WTC11 (cell line): ENCODE results near the gene ATL3. TPM values are rescaled to one million over a fixed set of nuclear protein-coding genes. Genes with fewer than 3 reads are reported as not detected.
A peak's percentile ranks its signal among the peaks of the same experiment; 100 is the strongest.

ENCODE experiments used
- ATAC-seq: fragments of 200-7000 bp; cut with Tn5 transposase; 2 replicates; pipeline ENCODE4 v1.10.0; 2021; ENCODE audit warnings: mild to moderate bottlenecking, moderate library complexity
- CTCF ChIA-PET: fragments of 300-600 bp; sonication (Branson Sonifier 250); formaldehyde crosslinking; loops from one replicate; lab custom pipeline; 2021; ENCODE audit warnings: antibody characterized with exemption; lab: Charles Lee
- POLR2A ChIA-PET: fragments of 350-600 bp; sonication (Branson Sonifier 250); formaldehyde crosslinking; loops from one replicate; lab custom pipeline; 2021; ENCODE audit warnings: antibody characterized with exemption; lab: Charles Lee
- DNase-seq: peaks from one replicate; pipeline ENCODE4 v3.0.0; 2021; ENCODE audit warnings: low spot score
- H3K27ac Mint-ChIP-seq: 2 replicates; pipeline ENCODE4 v1.8.0; 2021; ENCODE audit warnings: mixed read lengths
- H3K27me3 Mint-ChIP-seq: 2 replicates; pipeline ENCODE4 v1.8.0; 2021; ENCODE audit warnings: low read depth, mild to moderate bottlenecking, moderate library complexity, mixed read lengths
- H3K36me3 Mint-ChIP-seq: 2 replicates; pipeline ENCODE4 v1.8.0; 2021; ENCODE audit warnings: mixed read lengths
- H3K4me1 Mint-ChIP-seq: 2 replicates; pipeline ENCODE4 v1.8.0; 2022; ENCODE audit warnings: mixed read lengths
- H3K4me3 Mint-ChIP-seq: 2 replicates; pipeline ENCODE4 v1.8.0; 2021; ENCODE audit warnings: mild to moderate bottlenecking, moderate library complexity, mixed read lengths
- H3K9me3 Mint-ChIP-seq: 2 replicates; pipeline ENCODE4 v1.8.0; 2021; ENCODE audit warnings: mixed read lengths
- CREM ChIP-seq: sonication (generic); formaldehyde crosslinking; IDR thresholded peaks from 2 replicates; pipeline ENCODE4 v1.8.1; 2022; ENCODE audit warnings: mild to moderate bottlenecking, missing genetic modification reagents, moderate library complexity
- E2F1 ChIP-seq: sonication (generic); formaldehyde crosslinking; IDR thresholded peaks from 2 replicates; pipeline ENCODE4 v1.8.0; 2022; ENCODE audit warnings: mild to moderate bottlenecking, missing genetic modification reagents
- E2F5 ChIP-seq: sonication (generic); formaldehyde crosslinking; IDR thresholded peaks from 2 replicates; pipeline ENCODE4 v1.8.1; 2022; ENCODE audit warnings: mild to moderate bottlenecking, moderate library complexity, missing genetic modification reagents
- ESRRA ChIP-seq: sonication (generic); formaldehyde crosslinking; IDR thresholded peaks from 2 replicates; pipeline ENCODE4 v1.8.1; 2022; ENCODE audit warnings: mild to moderate bottlenecking, missing genetic modification reagents, borderline replicate concordance
- MYBL2 ChIP-seq: sonication (generic); formaldehyde crosslinking; IDR thresholded peaks from 2 replicates; pipeline ENCODE4 v1.8.1; 2023; ENCODE audit warnings: mild to moderate bottlenecking, moderate library complexity, missing genetic modification reagents
- NFE2L1 ChIP-seq: sonication (generic); formaldehyde crosslinking; IDR thresholded peaks from 2 replicates; pipeline ENCODE4 v1.8.1; 2023; ENCODE audit warnings: missing genetic modification reagents
- PRRX2 ChIP-seq: fragments of 250-450 bp; sonication (Bioruptor Pico); IDR thresholded peaks from 2 replicates; pipeline ENCODE4 v1.8.0; 2021; ENCODE audit warnings: mild to moderate bottlenecking
- RELA ChIP-seq: sonication (generic); formaldehyde crosslinking; IDR thresholded peaks from 2 replicates; pipeline ENCODE4 v1.8.1; 2022; ENCODE audit warnings: missing genetic modification reagents, mild to moderate bottlenecking, borderline replicate concordance
- TEAD4 ChIP-seq: sonication (generic); formaldehyde crosslinking; IDR thresholded peaks from 2 replicates; pipeline ENCODE4 v1.8.0; 2022; ENCODE audit warnings: mild to moderate bottlenecking, missing genetic modification reagents
- ZNF263 ChIP-seq: sonication (generic); formaldehyde crosslinking; IDR thresholded peaks from 2 replicates; pipeline ENCODE4 v1.8.1; 2022; ENCODE audit warnings: low read depth, mild to moderate bottlenecking, moderate library complexity, missing genetic modification reagents
- ZNF416 ChIP-seq: fragments of 250-450 bp; sonication (Bioruptor Pico); IDR thresholded peaks from 2 replicates; pipeline ENCODE4 v1.9.0; 2021; ENCODE audit warnings: mild to moderate bottlenecking, inconsistent platforms
- ZNF532 ChIP-seq: fragments of 250-450 bp; sonication (Bioruptor Pico); IDR thresholded peaks from 2 replicates; pipeline ENCODE4 v1.9.0; 2021; ENCODE audit warnings: mild to moderate bottlenecking, borderline replicate concordance
- total RNA-seq: library from RNA; stranded (reverse); gene quantifications from 3 replicates; pipeline ENCODE4 v1.2.3, GENCODE V29; 2021
- TF ChIP-seq, protein P1 (sequence below): sonication (generic); formaldehyde crosslinking; IDR thresholded peaks from 2 replicates; pipeline ENCODE4 v1.8.0; 2022; ENCODE audit warnings: mild to moderate bottlenecking, missing genetic modification reagents
- TF ChIP-seq, protein P2 (sequence below): fragments of 250-450 bp; sonication (Bioruptor Pico); IDR thresholded peaks from 2 replicates; pipeline ENCODE4 v1.9.0; 2021; ENCODE audit warnings: mild to moderate bottlenecking
- TF ChIP-seq, protein P3 (sequence below): sonication (generic); formaldehyde crosslinking; IDR thresholded peaks from 2 replicates; pipeline ENCODE4 v1.8.0; 2023; ENCODE audit warnings: missing genetic modification reagents, mild to moderate bottlenecking, borderline replicate concordance
- TF ChIP-seq, protein P4 (sequence below): sonication (generic); formaldehyde crosslinking; IDR thresholded peaks from 2 replicates; pipeline ENCODE4 v1.8.1; 2023; ENCODE audit warnings: mild to moderate bottlenecking, missing genetic modification reagents

The ATL3 gene
- total RNA-seq, 1 experiment from 2014 or later, result 32.1 TPM

DNA sequence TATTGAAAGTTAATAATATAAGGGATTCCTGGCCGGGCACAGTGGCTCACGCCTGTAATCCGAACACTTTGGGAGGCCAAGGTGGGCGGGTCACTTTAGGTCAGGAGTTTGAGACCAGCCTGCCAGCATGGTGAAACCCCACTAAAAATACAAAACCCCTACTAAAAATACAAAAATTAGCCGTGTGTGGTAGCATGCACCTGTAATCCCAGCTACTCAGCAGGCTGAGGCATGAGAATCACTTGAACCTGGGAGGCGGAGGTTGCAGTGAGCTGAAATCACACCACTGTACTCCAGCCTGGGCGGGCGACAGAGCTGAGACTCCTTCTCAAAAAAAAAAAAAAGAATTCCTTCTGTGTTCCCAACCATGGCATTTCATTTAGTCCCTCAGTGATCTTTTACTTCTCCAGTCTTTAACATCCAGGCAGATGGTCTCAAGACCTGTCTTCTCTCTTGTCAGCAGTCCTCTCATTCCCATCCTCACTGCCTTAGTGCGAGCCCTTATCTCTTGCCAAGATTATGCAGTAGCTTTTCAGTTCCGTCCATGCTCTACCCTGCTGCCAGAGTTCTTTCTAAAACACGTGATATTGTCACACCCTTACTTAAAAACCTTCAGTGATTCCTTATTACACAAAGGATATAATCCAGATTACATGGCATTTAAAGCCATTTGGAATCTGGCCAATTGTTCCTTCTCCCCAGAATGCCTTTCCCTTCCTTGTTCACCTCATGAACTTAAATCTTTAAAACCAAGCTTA is 28.0 kb upstream of the ATL3 start:
- no peak for ATAC-seq
- Mint-ChIP-seq H3K36me3 (peaks cover 13% of the 10 kb centered on the region), H3K4me1 (peaks cover 22% of the 10 kb centered on the region), H3K27me3 (no peaks in the 10 kb centered on the region), H3K9me3 (peaks cover 6% of the 10 kb centered on the region), H3K4me3 (no peak overlapping the region)
- POLR2A ChIA-PET, result interaction anchor here (1.5 kb wide), 1 partner anchor 18 kb away, joined by 3 read pairs; the partner anchor contains the start of gene RTN3
- CTCF ChIA-PET, result interaction anchor here (1.8 kb wide), 1 partner anchor 17 kb away, joined by 4 read pairs; no protein-coding TSS in a partner anchor
- no peak for TF ChIP-seq ZNF416 (CRISPR knock-in tag)
- TF ChIP-seq, all 79 proteins: peak for 0
- no peak for DNase-seq
- peak overlapping the region; percentile 1 for H3K27ac Mint-ChIP-seq

- TF ChIP-seq, protein P1, sequence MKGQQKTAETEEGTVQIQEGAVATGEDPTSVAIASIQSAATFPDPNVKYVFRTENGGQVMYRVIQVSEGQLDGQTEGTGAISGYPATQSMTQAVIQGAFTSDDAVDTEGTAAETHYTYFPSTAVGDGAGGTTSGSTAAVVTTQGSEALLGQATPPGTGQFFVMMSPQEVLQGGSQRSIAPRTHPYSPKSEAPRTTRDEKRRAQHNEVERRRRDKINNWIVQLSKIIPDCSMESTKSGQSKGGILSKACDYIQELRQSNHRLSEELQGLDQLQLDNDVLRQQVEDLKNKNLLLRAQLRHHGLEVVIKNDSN (CRISPR knock-in tag), result no peak
- TF ChIP-seq E2F1 (no peak), PRRX2 (CRISPR knock-in tag) (no peak), MYBL2 (no peak), TEAD4 (CRISPR knock-in tag) (no peak), RELA (CRISPR knock-in tag) (no peak), E2F5 (CRISPR knock-in tag) (no peak), ESRRA (CRISPR knock-in tag) (no peak), ZNF532 (no peak), ZNF263 (CRISPR knock-in tag) (no peak), CREM (CRISPR knock-in tag) (no peak), NFE2L1 (no peak)
- TF ChIP-seq, protein P2, sequence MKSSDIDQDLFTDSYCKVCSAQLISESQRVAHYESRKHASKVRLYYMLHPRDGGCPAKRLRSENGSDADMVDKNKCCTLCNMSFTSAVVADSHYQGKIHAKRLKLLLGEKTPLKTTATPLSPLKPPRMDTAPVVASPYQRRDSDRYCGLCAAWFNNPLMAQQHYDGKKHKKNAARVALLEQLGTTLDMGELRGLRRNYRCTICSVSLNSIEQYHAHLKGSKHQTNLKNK (CRISPR knock-in tag), result no peak
- TF ChIP-seq, protein P3, sequence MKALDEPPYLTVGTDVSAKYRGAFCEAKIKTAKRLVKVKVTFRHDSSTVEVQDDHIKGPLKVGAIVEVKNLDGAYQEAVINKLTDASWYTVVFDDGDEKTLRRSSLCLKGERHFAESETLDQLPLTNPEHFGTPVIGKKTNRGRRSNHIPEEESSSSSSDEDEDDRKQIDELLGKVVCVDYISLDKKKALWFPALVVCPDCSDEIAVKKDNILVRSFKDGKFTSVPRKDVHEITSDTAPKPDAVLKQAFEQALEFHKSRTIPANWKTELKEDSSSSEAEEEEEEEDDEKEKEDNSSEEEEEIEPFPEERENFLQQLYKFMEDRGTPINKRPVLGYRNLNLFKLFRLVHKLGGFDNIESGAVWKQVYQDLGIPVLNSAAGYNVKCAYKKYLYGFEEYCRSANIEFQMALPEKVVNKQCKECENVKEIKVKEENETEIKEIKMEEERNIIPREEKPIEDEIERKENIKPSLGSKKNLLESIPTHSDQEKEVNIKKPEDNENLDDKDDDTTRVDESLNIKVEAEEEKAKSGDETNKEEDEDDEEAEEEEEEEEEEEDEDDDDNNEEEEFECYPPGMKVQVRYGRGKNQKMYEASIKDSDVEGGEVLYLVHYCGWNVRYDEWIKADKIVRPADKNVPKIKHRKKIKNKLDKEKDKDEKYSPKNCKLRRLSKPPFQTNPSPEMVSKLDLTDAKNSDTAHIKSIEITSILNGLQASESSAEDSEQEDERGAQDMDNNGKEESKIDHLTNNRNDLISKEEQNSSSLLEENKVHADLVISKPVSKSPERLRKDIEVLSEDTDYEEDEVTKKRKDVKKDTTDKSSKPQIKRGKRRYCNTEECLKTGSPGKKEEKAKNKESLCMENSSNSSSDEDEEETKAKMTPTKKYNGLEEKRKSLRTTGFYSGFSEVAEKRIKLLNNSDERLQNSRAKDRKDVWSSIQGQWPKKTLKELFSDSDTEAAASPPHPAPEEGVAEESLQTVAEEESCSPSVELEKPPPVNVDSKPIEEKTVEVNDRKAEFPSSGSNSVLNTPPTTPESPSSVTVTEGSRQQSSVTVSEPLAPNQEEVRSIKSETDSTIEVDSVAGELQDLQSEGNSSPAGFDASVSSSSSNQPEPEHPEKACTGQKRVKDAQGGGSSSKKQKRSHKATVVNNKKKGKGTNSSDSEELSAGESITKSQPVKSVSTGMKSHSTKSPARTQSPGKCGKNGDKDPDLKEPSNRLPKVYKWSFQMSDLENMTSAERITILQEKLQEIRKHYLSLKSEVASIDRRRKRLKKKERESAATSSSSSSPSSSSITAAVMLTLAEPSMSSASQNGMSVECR (CRISPR knock-in tag), result no peak
- TF ChIP-seq, protein P4, sequence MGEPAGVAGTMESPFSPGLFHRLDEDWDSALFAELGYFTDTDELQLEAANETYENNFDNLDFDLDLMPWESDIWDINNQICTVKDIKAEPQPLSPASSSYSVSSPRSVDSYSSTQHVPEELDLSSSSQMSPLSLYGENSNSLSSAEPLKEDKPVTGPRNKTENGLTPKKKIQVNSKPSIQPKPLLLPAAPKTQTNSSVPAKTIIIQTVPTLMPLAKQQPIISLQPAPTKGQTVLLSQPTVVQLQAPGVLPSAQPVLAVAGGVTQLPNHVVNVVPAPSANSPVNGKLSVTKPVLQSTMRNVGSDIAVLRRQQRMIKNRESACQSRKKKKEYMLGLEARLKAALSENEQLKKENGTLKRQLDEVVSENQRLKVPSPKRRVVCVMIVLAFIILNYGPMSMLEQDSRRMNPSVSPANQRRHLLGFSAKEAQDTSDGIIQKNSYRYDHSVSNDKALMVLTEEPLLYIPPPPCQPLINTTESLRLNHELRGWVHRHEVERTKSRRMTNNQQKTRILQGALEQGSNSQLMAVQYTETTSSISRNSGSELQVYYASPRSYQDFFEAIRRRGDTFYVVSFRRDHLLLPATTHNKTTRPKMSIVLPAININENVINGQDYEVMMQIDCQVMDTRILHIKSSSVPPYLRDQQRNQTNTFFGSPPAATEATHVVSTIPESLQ, result no peak
- Mint-ChIP-seq H3K9me3 (no peaks in the 10 kb centered on the region), H3K36me3 (no peaks in the 10 kb centered on the region), H3K27me3 (no peaks in the 10 kb centered on the region), H3K4me1 (peaks cover 23% of the 10 kb centered on the region), H3K27ac (no peak overlapping the region), H3K4me3 (no peak overlapping the region)
- DNase-seq, result no peak
- ChIA-PET CTCF (interaction anchor here (0.6 kb wide), 1 partner anchor 32 kb away, joined by 3 read pairs; no protein-coding TSS in a partner anchor), POLR2A (no interaction called here)
- ATAC-seq, result no peak
Measured at GRCh38 chr11:63694596-63694995, 23.4 kb upstream of the ATL3 start.
